ENCODE measurements around the gene LAX1.

GRCh38 chr1:203813581-203814341 is 48.8 kb downstream of the LAX1 start:
- no peak for TF ChIP-seq CTCF (IDR thresholded peaks at IDR 0.05; ENCODE audit: poor library complexity)
- TF ChIP-seq EZH2 (IDR thresholded peaks at IDR 0.05; ENCODE audit: borderline replicate concordance) = no peak

All from hepatocyte (in vitro differentiated cells).